HL-60 (cell line): ENCODE results near the gene PARD3.

Source experiments
- GABPA ChIP-seq: IDR thresholded peaks from 2 replicates; pipeline ENCODE4 v1.6.1; 2012; ENCODE audit warnings: low read depth
- REST ChIP-seq: IDR thresholded peaks from 2 replicates; pipeline ENCODE4 v1.6.1; 2012; ENCODE audit warnings: low read depth; ENCODE audit not compliant: insufficient replicate concordance

DNA sequence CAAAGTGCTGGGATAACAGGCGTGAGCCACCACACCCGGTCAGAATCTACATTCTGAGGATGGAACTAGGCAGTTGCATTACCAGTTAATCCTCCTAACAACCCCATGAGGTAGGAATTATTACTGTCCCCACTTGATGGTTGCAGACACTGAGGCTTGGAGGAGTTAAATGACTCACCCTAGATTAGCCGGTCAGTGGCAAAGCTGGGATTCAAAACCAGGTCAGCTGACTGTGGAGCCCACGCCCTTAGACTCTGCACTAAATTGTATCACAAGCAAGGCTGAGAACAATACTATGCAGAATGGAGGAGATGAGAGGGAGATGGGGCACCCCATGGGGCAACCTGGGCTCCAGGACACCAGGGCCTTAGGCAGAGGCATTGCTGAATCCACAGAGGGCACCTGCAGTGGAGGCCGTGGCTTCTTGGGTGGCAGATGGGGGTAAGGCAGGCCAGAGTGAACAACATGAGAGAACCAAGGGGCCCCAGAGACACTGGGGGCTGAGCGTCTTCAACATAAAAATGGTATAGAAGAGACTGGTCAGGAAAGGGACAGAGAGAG, 723.4 kb downstream of the PARD3 start:
- TF ChIP-seq REST, result no peak
- no peak for TF ChIP-seq GABPA
